DOHH2 (cell line): ENCODE results near the gene MUC5B.

Experiments
- CTCF ChIP-seq: fragments of 200-600 bp; sonication (generic); IDR thresholded peaks from one replicate; pipeline ENCODE4 v1.5.1; 2014; ENCODE audit warnings: antibody characterized with exemption, mild to moderate bottlenecking, low read depth, low read length; ENCODE audit not compliant: poor library complexity, severe bottlenecking
- EZH2phosphoT487 ChIP-seq: fragments of 200-600 bp; sonication (generic); IDR thresholded peaks from 2 replicates; pipeline ENCODE4 v1.6.1; 2017; ENCODE audit warnings: borderline replicate concordance, mild to moderate bottlenecking, antibody characterized with exemption, low read length, moderate library complexity, mixed read lengths

GRCh38 chr11:1260620-1261019 is 37.8 kb downstream of the MUC5B start:
- TF ChIP-seq CTCF (no peak), EZH2phosphoT487 (no peak)
